NOMO-1 (cell line): ENCODE measurements around the gene DDIT3.

ENCODE experiments used
- DNase-seq, 2 experiments: peaks; one replicate each; lab custom pipeline; 2025; ENCODE audit not compliant: unreplicated experiment in 2 of 2; lab: John Stamatoyannopoulos, UW

The DDIT3 gene

DNA sequence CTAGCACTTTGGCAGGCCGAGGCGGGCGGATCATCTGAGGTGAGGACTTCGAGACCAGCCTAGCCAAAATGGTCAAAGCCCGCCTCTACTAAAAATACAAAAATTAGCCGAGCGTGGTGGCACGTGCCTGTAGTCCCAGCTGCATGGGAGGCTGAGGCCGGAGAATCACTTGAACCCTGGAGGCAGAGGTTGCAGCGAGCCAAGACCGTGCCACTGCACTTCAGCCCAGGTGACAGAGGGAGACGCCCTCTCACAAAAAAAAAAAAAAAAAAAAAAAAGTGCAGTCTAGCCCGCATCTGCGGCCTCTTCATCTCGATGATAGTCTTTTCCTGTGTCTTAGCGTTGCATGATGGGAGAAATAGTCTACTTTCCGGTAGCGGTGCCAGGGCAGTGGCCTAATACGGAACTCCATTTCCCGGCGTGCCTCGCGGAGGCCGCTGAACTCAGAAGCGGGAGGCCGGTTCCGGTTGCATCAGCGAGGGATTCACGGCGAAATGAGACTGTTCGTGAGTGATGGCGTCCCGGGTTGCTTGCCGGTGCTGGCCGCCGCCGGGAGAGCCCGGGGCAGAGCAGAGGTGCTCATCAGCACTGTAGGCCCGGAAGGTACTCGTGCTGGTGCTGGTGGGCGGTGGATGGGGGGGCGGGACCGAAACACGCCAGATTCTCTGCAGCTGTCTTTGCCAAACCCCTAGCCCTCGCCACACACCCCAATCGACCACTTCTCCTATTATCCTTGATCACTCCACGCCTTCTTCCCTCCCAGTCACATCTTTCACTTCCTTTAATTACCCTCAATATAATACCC, 32.5 kb downstream of the DDIT3 start, which contains the start of gene MARS1:
MARS1 (plus strand) TSS at position 472 of the 805 bp plus-strand sequence; CDS start at position 495, 23 bp downstream.
- DNase-seq: peak; percentile 96 to 98

DNA sequence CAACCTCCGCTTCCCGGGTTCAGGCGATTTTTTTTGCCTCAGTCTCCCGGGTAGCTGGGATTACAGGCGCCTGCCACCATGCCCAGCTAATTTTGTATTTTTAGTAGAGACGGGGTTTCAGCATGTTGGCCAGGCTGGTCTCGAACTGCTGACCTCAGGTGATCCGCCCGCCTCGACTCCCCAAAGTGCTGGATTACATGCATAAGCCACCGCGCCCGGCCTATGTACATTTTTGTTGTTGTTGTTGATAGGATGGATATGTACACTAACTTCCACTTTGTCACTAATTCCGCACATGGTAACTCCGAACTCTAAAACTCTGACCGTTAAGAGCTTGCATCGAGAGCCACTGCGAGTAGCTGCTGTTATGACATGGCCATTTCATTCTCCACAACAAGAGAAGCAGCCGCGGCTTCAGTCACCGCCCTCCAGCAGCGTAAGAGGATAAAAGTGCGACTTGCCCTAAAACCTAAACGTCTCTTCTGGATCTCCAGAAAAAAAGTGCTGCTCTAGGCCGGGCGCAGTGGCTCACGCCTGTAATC, 33.2 kb downstream of the DDIT3 start:
- DNase-seq: no peak

DNA sequence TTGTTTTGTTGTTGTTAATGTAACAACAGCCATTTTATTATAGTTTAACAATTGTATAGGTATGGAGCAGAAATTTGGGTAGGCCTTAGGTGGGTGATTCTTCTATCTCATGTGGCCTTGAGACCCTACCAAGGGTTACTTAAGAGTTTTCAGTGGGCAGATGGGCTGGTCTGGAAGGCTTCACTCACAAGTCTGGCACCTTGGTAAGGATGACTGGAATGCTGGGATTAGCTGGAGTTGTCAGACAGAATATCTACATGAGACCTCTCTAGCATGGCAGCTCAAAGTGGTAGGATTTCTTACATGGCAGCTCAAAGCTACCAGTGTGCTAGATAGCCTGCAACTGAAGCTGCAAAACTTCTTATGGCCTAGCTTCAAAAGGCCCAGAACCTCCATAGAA, 34.6 kb downstream of the DDIT3 start:
- DNase-seq: no peak

DNA sequence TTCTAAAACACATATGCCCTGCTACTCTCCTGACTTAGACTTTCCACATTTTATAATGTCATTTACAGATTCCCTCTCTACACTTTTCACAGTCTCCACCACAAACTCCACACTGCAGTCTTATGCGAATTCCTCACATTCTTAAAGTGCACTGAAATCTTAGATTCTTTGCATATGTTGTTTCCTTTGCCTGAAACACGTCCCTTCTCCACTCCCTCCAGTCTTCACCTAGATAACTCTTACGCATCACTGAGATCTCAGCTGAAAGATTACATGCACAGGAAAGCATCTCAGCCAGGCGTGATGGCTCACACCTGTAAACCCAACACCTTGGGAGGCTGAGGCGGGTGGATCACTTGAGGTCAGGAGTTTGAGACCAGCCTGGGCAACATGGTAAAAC, 36.8 kb downstream of the DDIT3 start:
- no peak for DNase-seq

GRCh38 chr12:57481671-57482070, 38.6 kb downstream of the DDIT3 start:
- DNase-seq: no peak

- DNase-seq: no peak
Measured at GRCh38 chr12:57479376-57480115, 40.8 kb downstream of the DDIT3 start, which contains the start of gene ARHGAP9. Gene ARHGAP9 (minus strand): TSS chr12:57479866. CDS start chr12:57479406, 460 bp downstream.

- DNase-seq: no peak
Measured at GRCh38 chr12:57479043-57479375, 41.3 kb downstream of the DDIT3 start.

GRCh38 chr12:57477710-57478681, 42.3 kb downstream of the DDIT3 start:
- peak; percentile 65 to 72 for DNase-seq

- DNase-seq: no peak
Measured at GRCh38 chr12:57476993-57477709, 43.2 kb downstream of the DDIT3 start.

GRCh38 chr12:57476162-57476992, 43.9 kb downstream of the DDIT3 start:
- peak in 1 of 2 experiments; percentile 27 for DNase-seq

DNA sequence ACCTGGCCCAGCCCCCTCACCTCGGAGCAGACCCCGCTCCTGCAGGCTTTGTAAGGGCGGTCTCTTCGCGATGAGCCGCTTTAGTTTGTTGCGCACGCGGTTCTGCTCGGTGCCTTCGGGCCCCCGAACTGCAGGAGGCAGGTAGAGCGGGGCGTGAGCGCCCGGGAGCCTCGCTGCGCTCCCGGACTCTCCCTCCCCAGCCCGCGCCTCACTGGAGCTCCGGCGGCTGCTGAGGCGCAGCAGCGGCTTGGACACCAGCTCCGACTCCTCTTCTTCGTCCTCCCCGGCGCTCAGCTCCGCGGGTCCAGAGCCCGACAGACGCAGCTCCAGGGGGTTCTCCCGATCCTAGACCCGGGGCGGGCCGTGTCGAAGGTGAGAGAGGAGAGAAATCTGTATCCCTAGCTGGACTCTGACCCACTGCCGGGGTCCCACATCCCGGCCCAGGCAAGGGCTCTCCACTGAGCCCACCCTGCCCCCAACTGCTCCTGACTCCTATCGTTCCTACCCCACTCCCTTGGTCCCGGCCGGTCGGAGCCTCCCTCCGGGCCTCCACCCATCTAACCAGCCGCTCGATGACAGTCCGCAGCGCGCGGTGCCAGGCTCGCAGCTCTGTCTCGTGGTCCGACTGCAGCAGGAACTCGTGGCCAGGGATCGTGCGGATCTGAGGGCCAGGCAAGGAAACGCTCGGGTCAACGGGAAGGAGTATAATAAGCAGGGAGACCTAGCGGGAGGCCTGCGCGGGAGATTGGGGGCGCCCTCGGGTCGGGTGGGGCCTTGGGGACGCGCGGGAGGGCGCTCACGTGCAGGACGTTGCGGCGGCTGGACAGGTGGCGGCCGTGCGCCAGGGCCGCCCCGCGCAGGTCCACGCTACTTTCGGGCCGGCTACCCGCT, 44.8 kb downstream of the DDIT3 start:
- no peak for DNase-seq

- no peak for DNase-seq
Measured at GRCh38 chr12:57474862-57475261, 45.5 kb downstream of the DDIT3 start.

DNA sequence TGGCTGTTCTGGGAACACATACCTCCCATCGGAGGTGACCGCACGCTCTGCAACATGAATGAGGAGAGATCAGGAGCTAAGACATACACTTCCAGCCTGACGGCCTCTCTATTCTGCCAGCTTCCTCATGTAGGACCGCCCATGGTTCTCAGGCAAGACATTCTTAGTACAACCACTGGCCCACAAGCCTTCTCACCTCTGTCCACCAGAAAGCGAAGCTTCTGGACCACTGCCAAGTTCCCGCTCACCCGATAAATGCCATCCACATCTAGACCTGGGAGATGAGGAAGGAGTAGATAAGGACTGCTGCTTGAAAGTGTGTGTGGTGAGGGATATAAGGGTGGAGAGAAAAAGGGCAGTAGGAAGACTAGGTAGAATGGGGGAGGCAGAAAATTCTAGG, 45.9 kb downstream of the DDIT3 start:
- DNase-seq: no peak

- DNase-seq: no peak
Measured at GRCh38 chr12:57473886-57474285, 46.4 kb downstream of the DDIT3 start.

- DNase-seq: no peak
Measured at GRCh38 chr12:57473392-57473791, 46.9 kb downstream of the DDIT3 start.

DNA sequence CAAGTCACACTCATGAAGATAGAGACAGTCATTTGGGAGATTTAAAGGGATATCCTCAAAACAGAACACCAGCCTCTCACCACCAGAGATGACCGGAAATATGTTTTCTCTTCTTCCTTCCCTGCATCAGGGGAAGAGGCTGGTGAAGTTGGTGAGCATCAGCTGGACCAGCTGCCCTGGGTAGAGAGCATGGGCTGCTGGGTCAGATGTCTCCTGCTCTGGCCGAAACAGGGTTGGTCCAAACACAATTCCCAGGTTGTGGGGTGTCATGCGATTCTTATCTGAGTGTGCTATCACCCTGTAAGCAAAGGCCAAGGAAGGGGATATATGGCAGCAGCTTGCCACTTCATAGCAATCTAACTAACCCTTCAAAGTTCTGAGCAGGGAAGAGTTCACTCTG, 47.9 kb downstream of the DDIT3 start:
- no peak for DNase-seq

DNA sequence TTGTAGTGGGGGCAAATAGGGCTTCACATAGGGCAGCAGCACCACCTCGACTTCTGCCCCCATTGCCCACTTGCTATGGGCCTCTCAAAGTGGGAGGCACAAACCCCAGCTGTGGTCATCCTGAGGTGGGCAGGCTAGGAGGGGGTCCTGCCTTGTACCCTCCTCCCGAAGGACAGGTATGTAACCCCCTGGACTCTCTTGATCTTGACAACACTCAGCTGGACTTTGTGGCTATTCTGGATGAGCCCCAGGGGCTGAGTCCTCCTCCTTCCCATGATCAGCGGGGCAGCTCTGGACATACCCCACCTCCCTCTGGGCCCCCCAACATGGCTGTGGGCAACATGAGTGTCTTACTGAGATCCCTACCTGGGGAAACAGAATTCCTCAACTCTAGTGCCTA, 48.7 kb downstream of the DDIT3 start:
- no peak for DNase-seq
